Measurements from ENCODE around the gene BNC2. TPM values are rescaled to one million over a fixed set of nuclear protein-coding genes. Genes with fewer than 3 reads are reported as not detected.

BNC2 gene
- total RNA-seq, 4 donors from 2014 or later: 20.5 to 55.4 (median 26.2) TPM

- no peaks in the 10 kb centered on the region for H3K27me3 ChIP-seq
- in situ Hi-C loops (cut with MboI; ENCODE audit: low pct_ligation_motif_present in 1 of 4, low pct_unique_long_range_greater_than_20kb in 1 of 4, low sequenced_read_pairs in 3 of 4) (no loop called here), intact Hi-C loops (cut with DNase I; ENCODE audit: low total_unique reads) (no loop called here)
- H3K4me3 ChIP-seq: no peak overlapping the region
- DNase-seq: no peak
- H3K9me3 ChIP-seq: no peaks in the 10 kb centered on the region
- no peaks in the 10 kb centered on the region for H3K36me3 ChIP-seq
- TF ChIP-seq POLR2AphosphoS5 (IDR thresholded peaks at IDR 0.05) (no peak), EP300 (IDR thresholded peaks at IDR 0.05; ENCODE audit: low read depth) (no peak), CTCF (IDR thresholded peaks at IDR 0.05) (no peak), POLR2A (IDR thresholded peaks at IDR 0.05) (no peak)
- H3K27ac ChIP-seq: no peak overlapping the region
- H3K4me1 ChIP-seq: peaks cover 0 to 8% (median 0%) of the 10 kb centered on the region in 4 donors
Observed at GRCh38 chr9:16450043-16450442, 420.4 kb downstream of the BNC2 start.

- Histone ChIP-seq H3K36me3 (no peaks in the 10 kb centered on the region), H3K4me3 (no peak overlapping the region), H3K4me1 (peaks cover 0 to 8% (median 0%) of the 10 kb centered on the region in 4 donors), H3K27ac (no peak overlapping the region), H3K27me3 (no peaks in the 10 kb centered on the region), H3K9me3 (no peaks in the 10 kb centered on the region)
- DNase-seq: no peak
- intact Hi-C loops (cut with DNase I; ENCODE audit: low total_unique reads) (no loop called here), in situ Hi-C loops (cut with MboI; ENCODE audit: low pct_ligation_motif_present in 1 of 4, low pct_unique_long_range_greater_than_20kb in 1 of 4, low sequenced_read_pairs in 3 of 4) (no loop called here)
- WGBS, 2 donors (ENCODE audit: low coverage in 1 of 2): 82 to 91% methylated on average over 10 of the region's 10 CpGs
- TF ChIP-seq POLR2A (IDR thresholded peaks at IDR 0.05): no peak
- TF ChIP-seq POLR2AphosphoS5 (IDR thresholded peaks at IDR 0.05): no peak
- TF ChIP-seq EP300 (IDR thresholded peaks at IDR 0.05; ENCODE audit: low read depth): no peak
- TF ChIP-seq CTCF (IDR thresholded peaks at IDR 0.05): no peak
Observed at GRCh38 chr9:16449076-16449730, 421.3 kb downstream of the BNC2 start.

- H3K36me3 ChIP-seq: no peaks in the 10 kb centered on the region
- H3K4me1 ChIP-seq: peaks cover 0 to 8% (median 0%) of the 10 kb centered on the region in 4 donors
- no peaks in the 10 kb centered on the region for H3K9me3 ChIP-seq
- TF ChIP-seq POLR2A (IDR thresholded peaks at IDR 0.05): no peak
- TF ChIP-seq CTCF (IDR thresholded peaks at IDR 0.05): no peak
- no peak for TF ChIP-seq POLR2AphosphoS5 (IDR thresholded peaks at IDR 0.05)
- TF ChIP-seq EP300 (IDR thresholded peaks at IDR 0.05; ENCODE audit: low read depth): no peak
- DNase-seq: no peak
- no peaks in the 10 kb centered on the region for H3K27me3 ChIP-seq
- intact Hi-C loops (cut with DNase I; ENCODE audit: low total_unique reads): no loop called here
- in situ Hi-C loops (cut with MboI; ENCODE audit: low pct_ligation_motif_present in 1 of 4, low pct_unique_long_range_greater_than_20kb in 1 of 4, low sequenced_read_pairs in 3 of 4): no loop called here
- H3K27ac ChIP-seq: no peak overlapping the region
- H3K4me3 ChIP-seq: no peak overlapping the region
- WGBS, 2 donors (ENCODE audit: low coverage in 1 of 2): 67 to 75% methylated on average over 2 to 3 of the region's 3 CpGs
Observed at GRCh38 chr9:16447946-16448345, 422.5 kb downstream of the BNC2 start.

- Histone ChIP-seq H3K36me3 (no peaks in the 10 kb centered on the region), H3K27me3 (no peaks in the 10 kb centered on the region), H3K4me3 (no peak overlapping the region), H3K27ac (no peak overlapping the region), H3K9me3 (no peaks in the 10 kb centered on the region), H3K4me1 (peaks cover 0 to 8% (median 0%) of the 10 kb centered on the region in 4 donors)
- DNase-seq: no peak
- TF ChIP-seq POLR2A (IDR thresholded peaks at IDR 0.05) (no peak), CTCF (IDR thresholded peaks at IDR 0.05) (no peak), EP300 (IDR thresholded peaks at IDR 0.05; ENCODE audit: low read depth) (no peak), POLR2AphosphoS5 (IDR thresholded peaks at IDR 0.05) (no peak)
- WGBS, 2 donors (ENCODE audit: low coverage in 1 of 2): 75 to 85% methylated on average over 2 of the region's 2 CpGs
- in situ Hi-C loops (cut with MboI; ENCODE audit: low pct_ligation_motif_present in 1 of 4, low pct_unique_long_range_greater_than_20kb in 1 of 4, low sequenced_read_pairs in 3 of 4): no loop called here
- intact Hi-C loops (cut with DNase I; ENCODE audit: low total_unique reads): no loop called here
Observed at GRCh38 chr9:16446636-16447035, 423.8 kb downstream of the BNC2 start.
